ENCODE measurements around the gene MLIP.
"Not testable (repeated sequence)": the region's sequence is repeated elsewhere in the genome, so short reads cannot be mapped to it uniquely, and the experiment has no call there.

Gene MLIP

GRCh38 chr6:54156650-54157250 lies 45.5 kb downstream of the MLIP start:
- ATAC-seq = no peak

GRCh38 chr6:54157405-54157804 lies 46.2 kb downstream of the MLIP start:
- ATAC-seq = no peak

DNA sequence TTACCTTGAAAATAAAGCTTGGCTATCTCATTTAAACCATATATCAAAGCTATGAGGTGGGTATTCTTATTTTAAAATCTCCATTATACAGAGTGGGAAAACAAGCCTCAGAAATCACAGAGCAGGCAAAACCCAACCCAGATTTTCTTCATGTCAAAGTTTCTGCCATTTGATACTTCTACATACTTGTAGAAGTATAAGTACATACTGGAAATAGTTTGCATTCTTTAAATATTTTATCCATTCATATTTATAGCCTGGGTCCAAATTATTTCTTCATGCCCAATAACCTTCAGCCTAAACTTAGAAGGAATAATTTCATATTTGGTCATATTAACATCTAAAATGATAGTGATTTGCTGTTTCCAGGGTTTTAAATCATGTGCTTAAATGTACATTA lies 61.8 kb downstream of the MLIP start:
- ATAC-seq = no peak

DNA sequence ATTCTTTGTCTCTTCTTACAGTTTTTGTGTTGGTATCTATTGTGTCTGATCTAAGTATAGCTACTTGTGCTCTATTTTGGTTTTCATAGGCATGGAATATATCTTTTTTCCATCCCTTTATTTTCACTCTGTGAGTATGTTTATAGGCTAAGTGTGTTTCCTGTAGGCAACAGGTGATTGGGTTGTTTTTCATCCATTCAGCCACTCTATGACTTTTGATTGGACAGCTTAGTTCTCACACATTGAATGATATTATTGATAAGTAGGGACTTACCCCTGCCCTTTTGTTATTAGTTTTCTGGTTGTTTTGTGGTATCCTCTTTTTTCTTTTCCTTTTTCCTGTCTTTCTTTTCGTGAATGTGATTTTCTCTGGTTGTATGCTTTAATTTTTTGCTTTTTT lies 67.9 kb downstream of the MLIP start:
- no peak for ATAC-seq

- no peak for ATAC-seq
Observed at GRCh38 chr6:54183616-54184015, 72.4 kb downstream of the MLIP start.

DNA sequence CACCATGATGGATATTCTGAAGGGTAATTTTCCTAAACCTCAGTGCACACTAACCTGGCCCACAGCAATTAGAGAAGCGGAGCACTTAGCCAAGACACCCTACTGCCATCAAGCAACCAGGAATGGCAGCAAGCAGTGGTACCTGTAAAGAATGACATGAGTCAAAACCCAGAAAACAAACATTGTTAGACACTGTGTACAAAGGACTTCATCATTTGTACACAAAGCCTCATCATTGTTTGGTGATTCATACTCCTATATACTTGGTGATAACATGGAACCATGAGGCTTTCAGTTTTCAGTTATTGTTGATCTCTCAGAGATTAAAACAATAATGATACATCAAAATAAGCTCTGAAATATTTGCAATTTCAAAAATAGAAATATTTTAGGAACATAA lies 74.6 kb downstream of the MLIP start:
- no peak for ATAC-seq

GRCh38 chr6:54188846-54189245 lies 77.6 kb downstream of the MLIP start:
- no peak for ATAC-seq

GRCh38 chr6:54191461-54191860 lies 80.2 kb downstream of the MLIP start:
- ATAC-seq = no peak

DNA sequence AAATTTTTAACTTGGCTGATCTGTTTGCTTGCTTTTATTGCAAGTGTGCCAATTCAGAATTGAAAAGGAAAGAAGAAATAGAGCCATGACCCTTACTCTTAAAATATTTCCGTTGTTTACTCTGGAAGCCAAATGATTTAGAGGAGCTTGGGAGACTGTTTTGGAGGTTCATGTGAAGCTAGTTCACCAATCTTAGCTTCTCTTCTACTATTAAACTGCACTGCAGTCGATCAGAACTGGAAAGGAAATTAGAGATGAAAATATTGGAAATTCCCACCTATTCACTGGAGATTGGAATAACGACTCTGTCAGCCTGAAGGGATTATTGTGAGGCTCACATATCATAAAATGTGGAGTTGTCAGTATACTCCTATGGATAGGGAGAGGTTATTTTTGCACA lies 81.8 kb downstream of the MLIP start:
- no peak for ATAC-seq

DNA sequence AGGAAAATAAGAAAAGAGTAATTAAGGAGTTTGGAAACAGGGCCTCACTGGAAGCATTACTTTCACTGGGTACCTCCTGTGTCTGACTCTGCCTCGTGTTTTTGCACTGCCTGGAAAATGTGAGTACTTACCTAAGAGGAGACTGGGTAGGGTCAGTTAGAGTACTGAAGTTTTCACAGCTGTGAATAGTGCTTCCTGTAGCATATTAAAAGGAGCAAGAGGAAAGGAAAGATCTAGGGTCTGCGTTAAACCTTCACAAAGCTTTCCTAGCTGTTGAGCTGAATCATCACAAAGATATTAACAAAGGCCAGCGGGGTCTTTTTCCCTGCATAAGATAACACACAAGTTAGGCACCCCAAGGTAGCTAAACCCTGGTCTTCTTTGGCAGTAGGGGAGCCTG lies 82.3 kb downstream of the MLIP start:
- ATAC-seq = no peak

- no peak for ATAC-seq
Observed at GRCh38 chr6:54194067-54194466, 82.8 kb downstream of the MLIP start.

DNA sequence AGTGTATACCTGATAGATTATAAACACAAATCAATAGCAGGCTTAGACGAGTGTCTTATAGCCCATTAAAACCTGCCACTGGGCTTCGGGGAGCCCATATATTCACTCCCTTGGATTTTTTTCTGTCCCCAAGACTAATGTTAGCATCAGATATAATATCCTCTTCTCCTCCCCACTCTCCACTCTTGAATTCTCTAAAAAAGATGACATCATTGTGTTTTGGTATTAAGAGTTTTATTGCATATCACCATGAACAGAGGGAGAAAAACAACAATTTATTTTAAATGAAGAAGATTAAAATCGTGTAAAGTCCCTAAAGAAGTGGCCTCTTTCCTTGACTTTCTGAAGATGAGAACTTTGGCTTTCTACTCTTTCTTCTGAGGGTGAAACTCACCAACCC lies 84.4 kb downstream of the MLIP start:
- no peak for ATAC-seq

DNA sequence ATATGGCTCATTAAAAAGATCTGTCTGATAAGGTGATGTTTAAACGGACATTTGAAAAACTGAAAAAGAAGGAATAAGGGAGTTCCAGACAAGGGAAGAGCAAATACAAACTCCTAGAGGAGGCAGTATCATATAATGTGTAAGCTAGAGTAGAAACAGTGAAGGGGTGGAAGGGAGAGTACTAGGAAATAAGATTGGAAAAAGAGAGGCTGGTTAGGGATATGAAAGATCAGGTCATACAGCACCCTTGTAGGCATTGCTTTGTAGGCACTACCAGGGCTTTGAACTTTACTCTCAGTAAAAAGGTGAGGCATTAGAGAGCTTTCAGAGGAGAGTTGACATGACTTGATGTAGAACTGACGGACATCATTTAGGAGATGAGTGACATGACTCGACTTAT lies 85.7 kb downstream of the MLIP start:
- no peak for ATAC-seq

DNA sequence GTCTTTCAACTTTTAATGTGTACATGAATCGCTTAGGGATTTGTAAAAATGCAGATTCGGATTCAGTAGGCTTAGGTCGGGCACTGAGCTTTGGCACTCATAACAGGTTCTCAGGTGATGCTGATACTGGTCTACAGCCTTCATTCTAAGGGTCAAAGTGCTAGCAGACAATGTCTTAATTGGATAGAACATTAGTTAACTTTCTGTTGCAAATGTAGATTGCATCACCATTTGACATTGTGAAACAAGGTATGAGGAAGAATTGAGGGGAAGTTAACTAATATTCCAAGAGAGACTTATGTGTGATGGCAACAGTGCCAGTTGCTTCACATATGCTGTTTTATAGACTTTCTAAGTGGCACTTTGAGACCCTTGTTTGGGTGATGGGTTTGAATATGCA lies 86.9 kb downstream of the MLIP start:
- no peak for ATAC-seq

DNA sequence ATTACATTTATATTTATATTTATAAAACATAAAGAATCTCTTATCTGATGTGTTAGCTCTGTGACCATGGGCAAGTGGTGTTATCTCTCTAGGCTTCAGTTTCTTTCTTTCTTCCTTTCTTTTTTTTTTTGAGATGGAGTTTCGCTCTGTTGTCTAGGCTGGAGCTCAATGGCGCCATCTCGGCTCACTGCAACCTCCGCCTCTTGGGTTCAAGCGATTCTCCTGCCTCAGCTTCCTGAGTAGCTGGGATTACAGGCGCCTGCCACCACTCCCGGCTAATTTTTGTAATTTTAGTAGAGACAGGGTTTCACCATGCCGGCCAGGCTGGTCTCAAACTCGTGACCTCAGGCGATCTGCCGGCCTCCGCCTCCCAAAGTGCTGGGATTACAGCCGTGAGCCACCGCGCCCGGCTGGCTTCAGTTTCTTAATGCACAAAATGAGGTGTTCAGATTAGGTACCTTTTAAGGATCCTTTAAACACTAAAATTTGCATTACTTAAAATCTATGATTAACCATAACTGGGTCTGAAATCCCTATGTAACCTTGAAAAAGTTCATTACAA lies 92.3 kb downstream of the MLIP start:
- not testable (repeated sequence) for ATAC-seq

DNA sequence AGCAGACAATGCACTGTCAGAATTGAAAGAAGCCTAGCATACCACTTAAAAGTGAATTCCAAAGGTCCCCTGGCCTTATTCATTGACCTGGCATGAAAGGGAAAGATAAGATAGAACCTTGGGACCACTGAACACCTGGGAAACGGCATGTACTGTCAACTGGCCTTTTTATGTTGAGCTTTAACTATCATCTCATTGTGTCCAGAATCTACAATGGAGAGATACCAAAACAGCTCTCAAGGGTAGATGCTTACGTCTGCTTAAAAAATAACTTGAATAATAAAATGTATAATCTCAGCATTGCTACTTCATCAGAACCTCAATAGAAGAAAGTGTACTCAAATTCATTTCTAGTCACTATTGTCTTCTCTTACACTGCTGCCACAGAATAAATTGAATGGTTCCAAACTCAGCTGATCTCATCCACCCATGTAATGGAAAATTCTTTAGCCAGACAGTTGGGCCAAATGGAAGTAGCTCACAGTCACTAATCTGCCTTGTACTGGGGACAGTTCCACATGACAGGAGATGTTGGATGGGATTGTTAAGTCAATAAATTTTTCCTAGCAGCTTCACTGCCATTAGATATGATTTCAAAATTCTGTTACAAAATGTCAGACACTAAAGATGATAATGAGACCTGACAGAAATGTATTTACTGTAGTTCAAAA lies 93.8 kb downstream of the MLIP start:
- no peak for ATAC-seq

GRCh38 chr6:54206510-54206909 lies 95.3 kb downstream of the MLIP start:
- ATAC-seq = no peak

DNA sequence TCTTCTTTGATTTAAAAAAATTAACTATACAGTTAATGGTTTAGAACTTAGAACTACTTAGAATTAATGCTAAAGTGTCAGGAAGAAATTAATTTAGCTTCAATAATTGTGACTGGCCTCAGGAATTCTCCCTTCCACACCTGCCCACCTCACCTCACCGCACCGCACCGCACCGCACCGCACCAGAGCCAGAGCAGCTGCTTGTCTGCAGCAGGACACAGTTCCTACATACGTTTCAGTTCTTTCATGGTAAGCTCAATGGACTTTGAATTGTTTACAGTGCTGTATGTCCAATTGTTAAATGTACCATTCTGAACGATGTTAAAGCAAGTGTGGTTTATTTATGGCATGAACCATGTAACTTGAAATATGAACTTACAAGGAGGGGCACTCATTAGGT lies 98.7 kb downstream of the MLIP start:
- ATAC-seq = not testable (repeated sequence)

- ATAC-seq = no peak
Observed at GRCh38 chr6:54214286-54214685, 103.0 kb downstream of the MLIP start.

DNA sequence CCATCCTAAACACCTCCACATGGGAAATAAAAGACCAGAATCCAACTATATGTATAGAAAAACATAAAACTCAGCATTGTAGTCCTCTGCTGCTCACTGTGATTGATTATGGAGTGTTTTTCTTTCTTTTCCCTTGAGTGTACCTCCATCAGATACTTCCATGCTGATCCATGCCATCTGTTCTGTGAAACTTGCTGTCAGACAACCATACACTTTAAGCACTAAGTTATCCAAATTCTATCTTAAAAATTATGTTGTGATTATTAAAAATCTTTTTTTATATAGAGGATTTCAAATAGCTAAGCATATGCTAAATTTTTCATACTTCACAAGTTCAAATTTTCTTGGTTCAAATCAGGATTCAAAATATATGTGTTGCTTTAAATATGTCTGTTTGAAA lies 105.1 kb downstream of the MLIP start:
- no peak for ATAC-seq

DNA sequence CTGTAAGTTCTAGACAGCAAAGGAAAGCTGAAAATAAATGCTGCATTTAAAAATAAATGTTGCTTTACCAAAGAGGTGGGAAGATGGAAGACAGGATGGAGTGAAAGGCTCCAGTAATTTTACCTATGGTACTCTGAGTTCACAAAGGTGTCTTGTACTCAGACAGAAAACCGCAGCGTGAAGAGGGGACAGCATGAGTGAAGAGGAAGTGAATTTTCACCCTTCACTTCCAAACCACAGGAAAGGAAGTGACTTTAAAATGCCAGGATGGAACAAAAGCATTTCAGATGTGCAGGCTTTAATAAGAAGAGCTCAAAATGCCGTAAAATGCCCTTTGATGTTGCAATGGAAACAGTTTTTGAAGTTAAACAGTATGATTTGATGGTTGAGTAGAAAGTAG lies 105.8 kb downstream of the MLIP start:
- ATAC-seq = no peak

- ATAC-seq = no peak
Observed at GRCh38 chr6:54222217-54222616, 111.0 kb downstream of the MLIP start.

- no peak for ATAC-seq
Observed at GRCh38 chr6:54232703-54233102, 121.5 kb downstream of the MLIP start.

GRCh38 chr6:54234539-54234938 lies 123.3 kb downstream of the MLIP start:
- no peak for ATAC-seq

DNA sequence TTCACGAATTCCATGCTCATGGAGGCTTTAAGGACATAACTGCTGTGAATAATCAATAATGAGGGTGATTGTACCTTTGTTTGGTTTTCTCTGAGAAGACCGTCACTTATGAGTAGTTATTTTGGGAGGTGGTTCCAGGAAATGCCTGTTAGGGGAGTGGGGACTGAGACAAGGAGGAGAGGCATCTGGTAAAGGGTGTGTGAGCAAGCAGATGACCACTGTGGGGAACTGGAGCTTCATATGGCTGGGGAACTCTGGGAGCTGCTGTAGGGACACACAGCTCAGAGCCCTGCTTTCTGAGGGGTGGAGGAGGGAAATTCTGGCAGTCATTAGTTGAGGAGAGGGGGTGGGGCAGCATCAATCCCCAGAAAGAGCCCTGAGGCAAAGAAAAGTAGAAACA lies 125.7 kb downstream of the MLIP start:
- no peak for ATAC-seq

Data from activated CD4-positive, CD25-positive, alpha-beta regulatory T cell treated with anti-CD3 and anti-CD28 coated beads, Interleukin-2, amount 50 U/mL, for 24 hours (primary cell).